ENCODE measurements around the gene TRIM15.
"Not testable (repeated sequence)": the region's sequence is repeated elsewhere in the genome, so short reads cannot be mapped to it uniquely, and the experiment has no call there.

The TRIM15 gene

DNA sequence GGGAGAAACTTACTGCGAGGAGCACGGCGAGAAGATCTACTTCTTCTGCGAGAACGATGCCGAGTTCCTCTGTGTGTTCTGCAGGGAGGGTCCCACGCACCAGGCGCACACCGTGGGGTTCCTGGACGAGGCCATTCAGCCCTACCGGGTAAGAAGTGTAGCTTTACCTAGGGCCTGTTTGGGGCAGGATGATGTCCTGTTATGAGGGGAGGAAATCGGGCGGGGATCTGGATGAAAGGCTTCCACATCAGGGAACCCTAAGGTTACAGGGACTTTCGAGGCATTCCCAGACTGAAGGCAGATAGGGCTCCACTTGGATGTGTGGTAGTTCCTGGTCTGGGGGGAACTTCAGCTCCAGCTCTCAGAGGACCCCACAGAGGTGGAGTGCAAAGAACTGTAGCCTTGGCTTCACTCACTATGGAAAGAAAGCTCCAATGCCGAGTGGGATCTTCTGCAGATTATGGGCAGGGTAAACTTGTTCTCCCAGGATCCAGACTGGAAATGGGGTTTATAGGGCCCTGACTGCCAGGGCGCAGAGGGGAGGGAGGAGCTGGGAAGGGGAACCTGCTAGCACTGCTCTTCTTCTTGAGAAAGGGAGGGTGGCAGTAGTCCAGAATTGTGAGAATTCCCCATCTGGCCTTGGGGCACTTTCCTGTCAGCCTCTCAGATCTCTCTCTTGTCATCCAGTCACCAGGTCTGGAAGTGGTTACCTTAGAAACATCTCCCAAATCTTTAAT lies 740 bp downstream of the TRIM15 start:
- no peak for DNase-seq (ENCODE audit: low spot score)

DNA sequence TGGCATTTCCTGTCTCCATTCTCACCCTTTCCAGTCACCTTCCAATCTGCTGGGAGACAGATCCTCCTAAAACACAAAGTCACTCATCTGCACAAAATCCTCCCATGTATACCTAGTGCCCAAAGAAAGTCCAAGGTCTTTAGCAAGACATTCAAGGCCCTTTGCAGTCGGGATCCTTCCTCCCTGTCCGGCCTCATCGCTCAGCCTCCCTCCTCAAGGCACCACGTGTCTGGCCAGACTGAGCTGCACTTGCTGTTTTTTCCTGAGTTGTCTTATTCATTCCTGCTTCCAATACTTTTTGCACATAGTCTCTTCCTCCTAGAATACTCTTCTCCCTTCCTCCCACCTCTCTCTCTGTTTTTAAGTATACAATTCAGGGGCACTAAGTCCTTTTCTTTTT lies 1.4 kb downstream of the TRIM15 start:
- no peak for DNase-seq (ENCODE audit: low spot score)

DNA sequence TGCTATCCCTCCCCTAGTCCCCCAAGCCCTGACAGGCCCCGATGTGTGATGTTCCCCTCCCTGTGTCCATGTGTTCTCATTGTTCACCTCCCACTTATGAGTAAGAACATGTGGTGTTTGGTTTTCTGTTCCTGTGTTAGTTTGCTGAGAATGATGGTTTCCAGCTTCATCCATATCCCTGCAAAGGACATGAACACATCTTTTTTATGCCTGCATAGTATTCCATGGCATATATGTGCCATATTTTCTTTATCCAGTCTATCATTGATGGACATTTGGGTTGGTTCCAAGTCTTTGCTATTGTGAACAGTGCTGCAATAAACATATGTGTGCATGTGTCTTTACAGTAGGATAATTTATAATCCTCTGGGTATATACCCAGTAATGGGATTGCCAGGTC lies 1.9 kb downstream of the TRIM15 start:
- DNase-seq (ENCODE audit: low spot score): not testable (repeated sequence)

DNA sequence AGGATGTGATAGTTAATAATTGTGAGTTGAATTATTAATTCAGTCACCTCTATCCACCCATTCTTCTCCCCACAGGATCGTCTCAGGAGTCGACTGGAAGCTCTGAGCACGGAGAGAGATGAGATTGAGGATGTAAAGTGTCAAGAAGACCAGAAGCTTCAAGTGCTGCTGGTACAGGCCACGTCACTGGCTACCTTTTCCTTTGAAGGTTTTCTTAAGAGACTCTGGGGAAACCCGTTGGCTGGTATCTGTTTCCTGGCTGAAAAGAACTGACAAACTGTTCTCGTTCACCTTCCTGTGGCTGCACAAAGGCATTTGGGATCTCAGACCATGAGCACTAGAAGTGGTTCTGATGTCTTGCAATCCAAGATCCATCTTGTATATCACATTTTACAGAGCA lies 3.8 kb downstream of the TRIM15 start:
- DNase-seq (ENCODE audit: low spot score): no peak

DNA sequence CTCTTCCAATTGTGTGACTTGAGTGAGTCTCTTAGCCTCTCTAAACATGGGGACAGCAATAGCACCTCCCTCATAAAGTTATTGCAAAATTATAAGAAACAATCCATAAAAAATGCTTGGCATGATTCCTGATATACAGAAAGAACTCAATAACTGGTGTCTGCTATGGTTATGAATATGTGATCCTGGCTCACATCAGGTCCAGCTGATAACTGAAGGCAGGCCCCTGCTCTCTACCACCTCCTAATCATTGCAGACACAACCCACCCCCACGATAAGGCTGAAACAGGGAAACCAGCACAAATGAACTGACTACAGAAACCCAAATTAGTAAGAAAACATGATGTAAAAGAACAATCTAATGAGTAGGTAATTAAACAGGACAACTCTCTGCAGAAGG lies 5.4 kb downstream of the TRIM15 start:
- no peak for DNase-seq (ENCODE audit: low spot score)

DNA sequence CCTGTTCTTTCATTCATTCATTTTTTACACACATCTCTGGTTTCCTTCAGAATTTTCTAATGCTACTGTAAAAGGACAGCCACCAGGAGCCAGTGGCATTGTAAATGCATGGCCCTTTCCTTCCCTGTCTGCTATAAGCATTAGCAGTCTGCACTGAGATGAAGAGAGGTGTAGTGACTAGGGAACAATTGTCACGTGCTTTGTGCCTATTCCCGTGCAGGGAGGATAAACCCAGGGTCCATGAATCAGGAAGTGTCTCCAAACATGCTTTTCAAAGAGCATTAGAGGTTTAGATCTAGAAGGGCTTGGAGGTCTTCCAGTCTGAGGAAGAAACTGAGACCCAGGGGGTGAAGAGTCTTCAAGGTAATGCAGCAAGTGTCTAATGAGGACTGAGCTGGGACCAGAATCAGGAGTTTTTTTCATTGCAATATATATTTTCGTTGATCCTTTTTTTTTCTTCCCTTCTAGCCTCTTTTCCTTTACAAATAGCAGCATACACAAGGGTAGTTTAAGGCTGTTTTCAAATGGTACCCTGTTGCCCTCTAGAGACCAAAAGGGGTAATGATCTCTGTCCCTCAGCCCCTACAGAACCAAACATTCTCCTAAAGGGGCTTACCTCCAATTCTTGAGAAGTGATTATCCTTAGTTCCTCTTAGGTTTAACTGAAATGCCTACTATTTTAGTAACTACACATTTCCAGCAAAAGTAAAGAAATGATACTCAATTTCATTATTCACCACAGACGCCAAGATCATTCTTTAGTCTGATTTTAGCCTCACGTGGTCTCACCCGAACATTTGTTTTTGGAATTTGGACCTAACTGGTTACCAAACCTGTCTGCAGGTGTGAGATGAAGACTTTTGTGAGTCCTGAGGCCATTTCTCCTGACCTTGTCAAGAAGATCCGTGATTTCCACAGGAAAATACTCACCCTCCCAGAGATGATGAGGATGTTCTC lies 6.6 kb downstream of the TRIM15 start:
- peak; percentile 52 for DNase-seq (ENCODE audit: low spot score)

DNA sequence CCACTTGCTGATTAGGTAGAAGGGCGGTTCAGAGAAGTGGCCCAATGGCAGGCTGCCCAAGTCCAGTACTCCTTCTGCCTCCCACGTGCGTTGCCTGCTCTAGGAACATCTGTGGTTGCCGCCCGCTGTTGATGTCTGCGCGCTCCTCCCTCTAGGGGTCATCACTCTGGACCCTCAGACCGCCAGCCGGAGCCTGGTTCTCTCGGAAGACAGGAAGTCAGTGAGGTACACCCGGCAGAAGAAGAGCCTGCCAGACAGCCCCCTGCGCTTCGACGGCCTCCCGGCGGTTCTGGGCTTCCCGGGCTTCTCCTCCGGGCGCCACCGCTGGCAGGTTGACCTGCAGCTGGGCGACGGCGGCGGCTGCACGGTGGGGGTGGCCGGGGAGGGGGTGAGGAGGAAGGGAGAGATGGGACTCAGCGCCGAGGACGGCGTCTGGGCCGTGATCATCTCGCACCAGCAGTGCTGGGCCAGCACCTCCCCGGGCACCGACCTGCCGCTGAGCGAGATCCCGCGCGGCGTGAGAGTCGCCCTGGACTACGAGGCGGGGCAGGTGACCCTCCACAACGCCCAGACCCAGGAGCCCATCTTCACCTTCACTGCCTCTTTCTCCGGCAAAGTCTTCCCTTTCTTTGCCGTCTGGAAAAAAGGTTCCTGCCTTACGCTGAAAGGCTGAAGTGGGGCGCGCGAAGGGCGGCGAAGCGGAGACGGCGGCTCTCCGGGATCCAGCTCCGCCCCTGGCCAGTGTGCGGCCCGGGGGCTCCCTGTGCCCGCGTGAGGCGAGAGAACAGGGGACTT lies 8.5 kb downstream of the TRIM15 start:
- no peak for DNase-seq (ENCODE audit: low spot score)

DNA sequence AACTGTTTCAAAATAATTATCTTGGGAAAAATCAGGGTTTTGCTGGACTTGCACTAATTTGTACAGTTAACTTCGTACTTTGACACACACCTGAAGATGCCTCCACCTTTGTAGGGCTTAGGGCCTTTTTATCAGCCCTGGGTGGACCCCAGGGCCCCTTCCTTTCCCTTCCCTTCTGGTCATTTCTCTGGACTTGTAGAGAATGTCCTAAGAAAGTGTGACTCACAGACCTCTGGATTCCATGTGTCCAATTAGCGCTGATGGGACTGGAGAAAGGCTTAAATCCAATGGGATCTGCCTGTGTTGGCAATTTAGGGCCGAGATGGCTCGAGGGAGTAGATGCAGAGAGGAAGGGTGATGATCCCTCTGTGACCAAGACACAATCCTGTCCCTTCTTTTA lies 9.3 kb downstream of the TRIM15 start:
- no peak for DNase-seq (ENCODE audit: low spot score)

DNA sequence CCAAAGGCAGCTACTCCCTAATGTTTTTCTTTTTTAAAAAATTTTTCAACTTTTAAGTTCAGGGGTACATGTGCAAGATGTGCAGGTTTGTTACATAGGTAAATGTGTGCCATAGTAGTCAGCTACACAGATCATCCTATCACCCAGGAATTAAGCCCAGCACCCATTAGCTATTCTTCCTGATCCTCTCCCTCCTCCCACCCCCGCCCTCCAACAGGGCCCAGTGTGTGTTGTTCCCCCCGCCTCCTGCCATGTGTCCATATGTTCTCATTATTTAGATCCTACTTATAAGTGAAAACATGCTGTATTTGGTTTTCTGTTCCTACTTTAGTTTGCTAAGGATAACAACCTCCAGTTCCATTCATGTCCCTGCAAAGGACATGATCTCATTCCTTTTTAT lies 12.4 kb downstream of the TRIM15 start:
- no peak for DNase-seq (ENCODE audit: low spot score)

DNA sequence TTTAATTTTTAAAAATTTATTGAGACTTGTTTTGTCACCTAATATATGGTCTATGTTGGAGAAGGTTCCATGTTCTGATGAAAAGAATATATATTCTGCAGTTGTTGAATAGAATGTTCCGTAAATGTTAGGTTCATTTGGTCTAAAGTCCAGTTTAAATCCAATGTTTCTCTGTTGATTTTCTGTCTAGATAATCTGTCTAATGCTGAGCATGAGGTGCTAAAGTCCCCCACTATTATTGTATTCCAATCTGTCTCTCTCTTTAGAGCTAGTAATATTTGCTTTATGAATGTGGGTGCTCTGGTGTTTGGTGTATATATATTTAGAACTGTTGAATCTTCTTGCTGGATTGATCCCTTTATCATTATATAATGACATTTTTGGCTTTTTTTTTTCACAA lies 15.5 kb downstream of the TRIM15 start:
- DNase-seq (ENCODE audit: low spot score): no peak

DNA sequence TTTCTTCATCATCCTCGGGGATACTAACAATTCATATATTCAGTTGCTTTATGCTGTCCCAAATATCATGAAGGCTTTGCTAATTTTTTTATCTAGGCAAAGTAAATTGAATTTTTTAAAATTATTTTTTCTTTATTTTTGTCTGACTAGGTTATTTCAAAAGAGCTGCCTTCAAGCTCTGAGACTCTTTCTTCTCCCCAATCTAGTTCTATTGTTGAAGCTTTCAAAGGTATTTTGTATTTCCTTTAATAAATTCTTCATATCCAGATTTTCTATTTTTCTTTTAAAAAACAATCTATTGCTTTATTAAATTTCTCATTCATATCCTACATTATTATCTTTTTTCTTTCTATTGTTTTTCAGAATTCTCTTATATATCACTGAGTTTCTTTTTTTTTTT lies 16.8 kb downstream of the TRIM15 start:
- no peak for DNase-seq (ENCODE audit: low spot score)

DNA sequence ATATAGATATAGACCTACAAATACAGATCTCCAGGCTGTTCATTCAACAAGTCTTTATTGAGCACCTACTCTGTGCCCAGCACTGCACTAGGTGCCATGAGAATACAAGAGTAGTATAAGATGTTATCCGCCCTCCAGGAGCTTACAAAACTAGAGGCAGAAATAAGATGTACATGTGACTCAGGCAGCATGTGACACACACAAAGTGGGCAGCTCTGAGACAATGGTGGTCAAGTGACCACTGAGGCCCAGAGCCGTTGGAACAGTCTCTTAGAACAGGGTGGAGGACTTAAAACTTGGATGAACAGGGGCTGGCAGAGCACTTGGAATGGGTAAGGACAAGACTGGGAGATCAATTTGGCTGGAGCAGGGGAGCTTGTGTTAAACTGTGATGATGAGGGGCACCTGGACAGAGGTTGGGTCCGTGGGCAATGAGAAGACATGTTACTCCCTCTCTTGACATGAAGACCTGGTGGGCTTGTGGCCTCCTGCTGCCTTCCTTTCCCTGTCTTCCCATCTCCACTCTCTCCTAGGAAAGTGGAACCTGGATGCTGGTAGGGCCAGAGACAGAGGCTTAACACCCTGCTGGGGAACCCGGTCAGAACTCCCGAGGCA lies 21.2 kb downstream of the TRIM15 start:
- DNase-seq (ENCODE audit: low spot score): no peak

DNA sequence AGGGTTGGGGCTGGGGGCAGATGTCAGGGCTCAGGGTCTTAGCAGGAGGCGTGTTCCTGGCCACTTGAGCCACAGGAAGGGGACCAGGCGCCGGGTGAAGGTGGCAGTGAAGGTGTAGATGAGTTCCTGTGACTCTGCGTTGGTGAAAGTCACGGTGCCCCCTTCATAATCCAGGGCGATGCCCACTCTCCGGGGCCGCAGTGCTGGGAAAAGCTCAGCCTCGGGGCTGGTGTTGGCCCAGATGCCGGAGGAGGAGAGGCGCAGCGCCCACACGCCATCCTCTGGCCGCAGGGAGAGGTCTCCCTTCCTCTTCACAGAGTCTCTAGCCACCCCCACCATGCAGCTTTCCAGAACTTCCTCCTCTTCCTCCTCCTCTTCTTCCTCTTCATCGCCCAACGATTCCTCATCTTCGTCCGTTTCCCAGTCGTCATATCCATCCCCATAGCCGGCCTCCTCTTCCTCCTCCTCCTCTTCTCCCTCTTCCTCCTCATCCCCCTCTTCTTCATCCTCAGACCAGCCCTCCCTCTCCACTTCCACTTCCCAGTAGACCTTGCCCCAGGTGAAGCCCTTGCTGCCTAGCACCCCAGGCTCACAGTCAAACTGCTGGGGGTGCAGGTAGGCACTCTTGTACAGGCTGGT lies 22.6 kb downstream of the TRIM15 start:
- DNase-seq (ENCODE audit: low spot score): no peak

DNA sequence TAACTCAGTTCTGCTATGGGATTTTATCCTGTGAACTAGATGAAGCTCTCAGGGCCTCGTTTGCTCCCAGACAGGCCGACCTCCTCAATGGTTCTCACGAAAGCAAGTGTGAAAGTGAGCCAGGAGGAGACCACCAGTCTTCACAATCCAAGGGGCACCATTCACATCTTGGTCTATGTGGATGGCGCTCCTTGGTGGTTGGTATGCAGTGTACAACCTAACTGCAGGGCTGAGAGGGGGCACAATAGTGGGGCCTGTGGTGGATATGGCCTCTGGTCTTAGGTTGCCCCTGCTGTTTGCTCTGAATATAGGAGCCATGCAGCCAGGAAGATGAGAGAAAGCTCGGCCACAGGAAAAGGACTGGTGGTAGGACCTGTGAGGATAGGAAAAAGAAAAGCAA lies 25.2 kb downstream of the TRIM15 start:
- DNase-seq (ENCODE audit: low spot score): no peak

DNA sequence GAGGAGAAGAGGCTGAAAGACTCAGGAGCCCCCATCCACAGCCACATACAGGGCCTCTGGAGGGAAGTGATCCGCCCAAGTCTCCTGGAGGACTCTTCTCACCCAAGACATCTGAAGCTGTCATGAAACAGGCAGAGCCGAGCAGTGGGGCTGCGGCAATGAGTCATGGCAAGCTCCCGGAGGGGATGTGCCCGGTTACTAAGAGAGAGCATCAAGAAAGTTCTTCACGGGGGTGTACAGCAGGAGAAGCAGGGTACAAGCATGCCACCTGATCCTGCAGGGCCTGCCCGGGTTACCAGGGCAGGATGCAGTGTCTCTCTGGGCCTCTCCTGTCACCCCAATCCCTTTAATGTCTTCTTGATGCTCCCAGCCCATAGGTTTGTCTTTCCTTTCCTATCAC lies 28.7 kb downstream of the TRIM15 start:
- no peak for DNase-seq (ENCODE audit: low spot score)

DNA sequence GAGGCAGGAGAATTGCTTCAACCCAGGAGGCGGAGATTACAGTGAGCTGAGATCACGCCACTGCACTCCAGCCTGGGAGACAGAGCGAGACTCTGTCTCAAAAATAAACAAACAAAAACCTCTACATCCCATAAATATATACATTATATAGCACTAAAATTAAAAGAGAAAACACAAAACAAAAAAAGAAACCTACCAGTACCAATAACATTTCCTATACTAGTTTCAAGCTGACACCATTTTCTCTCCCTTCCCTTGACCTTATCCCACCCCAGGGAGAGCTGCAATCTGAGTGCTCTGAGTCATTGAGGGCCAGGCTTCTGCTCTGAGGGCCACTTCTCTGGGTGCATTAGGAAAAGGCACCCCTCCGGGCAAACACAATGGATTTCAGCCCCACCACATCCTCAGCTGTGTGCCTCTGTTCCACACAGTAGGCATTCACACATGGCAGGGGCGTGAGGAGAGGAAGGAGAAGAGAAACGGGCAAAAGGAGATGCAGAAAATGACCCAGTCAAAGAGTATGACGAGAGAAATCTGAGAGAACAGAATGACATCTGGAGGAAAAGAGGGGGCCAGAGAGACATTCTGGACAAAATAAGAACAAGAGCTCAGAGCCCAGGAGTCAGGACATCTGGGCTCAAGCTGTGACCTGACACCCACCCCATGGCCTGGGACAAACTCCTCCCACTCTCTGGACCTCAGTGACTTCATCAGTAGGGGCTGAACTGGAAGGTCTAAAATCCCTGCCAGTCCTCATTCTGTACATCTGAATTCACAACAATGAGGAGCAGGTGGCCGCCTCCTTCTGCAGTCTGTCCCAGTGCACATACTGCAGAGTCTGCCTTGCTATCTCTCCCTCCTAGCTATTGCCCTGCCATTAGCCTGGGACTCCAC lies 31.7 kb downstream of the TRIM15 start:
- no peak for DNase-seq (ENCODE audit: low spot score)

DNA sequence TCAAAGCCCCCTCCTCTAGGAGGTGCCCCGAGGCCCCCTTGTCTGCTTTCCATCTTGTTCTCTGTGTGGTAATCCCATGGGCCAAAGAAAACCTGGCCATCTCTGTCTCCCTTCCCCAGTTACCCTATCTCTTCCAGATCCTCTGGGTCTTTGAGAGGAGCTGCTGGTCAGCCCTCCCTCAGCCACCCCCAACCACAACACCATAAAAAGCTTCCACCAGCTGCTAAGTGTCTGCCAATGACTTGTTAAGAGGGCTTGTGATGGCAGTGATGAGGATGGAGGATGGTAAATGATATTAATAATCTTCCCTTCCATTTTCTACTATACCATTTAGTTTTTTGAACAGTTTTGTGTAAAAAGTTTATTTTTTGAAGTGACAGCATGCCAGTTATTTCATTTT lies 32.6 kb downstream of the TRIM15 start:
- no peak for DNase-seq (ENCODE audit: low spot score)

DNA sequence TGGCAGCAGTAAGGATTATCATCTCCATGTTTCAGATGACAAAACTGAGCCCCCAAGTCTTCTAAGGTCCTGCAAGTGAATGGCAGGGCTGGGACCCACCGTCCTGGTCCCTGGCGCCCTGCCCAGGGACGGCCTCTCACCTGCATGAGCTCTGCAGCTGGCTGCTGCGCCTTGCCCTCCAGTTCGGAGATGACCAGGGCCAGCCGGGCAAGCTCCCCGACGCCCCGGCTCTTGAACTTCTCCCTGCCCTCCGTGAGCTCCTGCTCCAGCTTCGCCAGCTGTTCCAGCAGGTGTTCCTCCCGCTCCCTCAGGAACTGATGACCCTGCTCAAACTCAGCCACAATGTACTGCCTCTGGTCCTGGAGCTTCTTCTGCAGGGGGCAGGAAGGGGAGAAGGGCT lies 33.0 kb downstream of the TRIM15 start:
- DNase-seq (ENCODE audit: low spot score): no peak

DNA sequence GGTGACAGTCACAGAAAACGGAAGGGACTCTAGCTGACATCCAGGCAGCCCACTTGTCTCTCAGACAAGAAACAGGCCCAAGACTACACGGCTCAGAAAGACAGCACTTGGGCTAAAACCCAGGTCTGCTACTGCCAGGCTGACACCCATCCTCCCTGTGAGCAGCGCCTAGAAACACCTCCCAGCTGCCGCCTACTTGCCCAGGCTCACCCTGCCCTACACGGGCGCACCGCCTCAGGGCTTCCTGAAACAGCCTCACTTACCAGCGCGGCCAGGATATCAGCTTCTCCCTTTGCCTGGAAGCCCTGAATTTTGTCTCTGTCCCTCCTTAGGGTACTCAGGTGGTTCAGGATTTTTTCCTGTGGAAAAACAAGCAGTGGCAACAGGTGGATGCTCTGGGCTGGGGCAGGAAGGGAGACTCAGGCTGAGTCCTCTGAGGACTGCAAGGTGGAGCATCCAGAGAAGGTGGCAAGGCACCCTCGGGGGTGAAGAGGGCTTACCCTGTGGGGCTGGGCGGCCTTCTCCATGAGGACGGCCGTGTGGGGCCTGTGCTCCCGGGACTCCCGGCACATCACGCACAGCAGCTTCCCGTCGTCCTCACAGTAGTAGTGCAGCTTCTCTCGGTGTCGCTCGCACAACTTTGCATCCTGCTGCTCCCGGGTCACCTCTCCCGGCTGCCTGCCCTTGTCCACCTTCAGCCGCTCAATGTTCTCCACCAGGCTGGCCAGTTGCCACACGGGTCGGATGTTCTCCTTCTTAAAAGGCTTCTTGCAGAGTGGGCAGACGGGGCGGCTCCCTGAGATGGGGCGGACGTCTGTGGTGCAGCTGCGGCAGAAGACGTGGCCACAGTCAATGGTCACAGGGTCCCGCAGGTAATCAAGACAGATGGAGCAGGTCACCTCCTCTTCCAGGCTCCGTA lies 35.1 kb downstream of the TRIM15 start:
- no peak for DNase-seq (ENCODE audit: low spot score)

Data from kidney capillary endothelial cell (primary cell).